Measurements from ENCODE around the gene CHFR. TPM values are rescaled to one million over a fixed set of nuclear protein-coding genes. Genes with fewer than 3 reads are reported as not detected.

The CHFR gene
- total and polyA plus RNA-seq, 9 of the 15 experiments (the other 6 are each of a cell fraction or from before 2014, with no cell fraction given) = 0.61 to 33.9 (median 19.3) TPM

GRCh38 chr12:132828706-132829534 lies 58.5 kb downstream of the CHFR start, which contains the start of gene GOLGA3 (continued):
- TF ChIP-seq SUPT5H (IDR thresholded peaks at IDR 0.05) (no peak), NR4A1 (CRISPR knock-in tag; IDR thresholded peaks at IDR 0.05) (no peak), NR4A1 (tag; IDR thresholded peaks at IDR 0.05) (0 out of 2 replicates have a peak, but pooled peaks have one; percentile 31), MXI1 (IDR thresholded peaks at IDR 0.05; ENCODE audit: low read depth, low read length) (peak; percentile 85; the same call in 1 of the 2 replicates), TGIF2 (CRISPR knock-in tag; IDR thresholded peaks at IDR 0.05) (no peak), ZNF277 (CRISPR knock-in tag; IDR thresholded peaks at IDR 0.05; ENCODE audit: borderline replicate concordance) (no peak), YY1 (IDR thresholded peaks at IDR 0.05; ENCODE audit: borderline replicate concordance in 1 of 3, control insufficient read depth in 1 of 3, extremely low read depth in 1 of 3, insufficient read depth in 3 of 3, insufficient read length in 1 of 3, insufficient replicate concordance in 2 of 3, low read depth in 1 of 3, low read length in 2 of 3) (peak in 1 of 3 experiments; percentile 39), SPI1 (IDR thresholded peaks at IDR 0.05; ENCODE audit: borderline replicate concordance, low read depth, low read length) (0 out of 2 replicates have a peak, but pooled peaks have one; percentile 30), PHB2 (IDR thresholded peaks at IDR 0.05; ENCODE audit: low read depth) (0 out of 2 replicates have a peak, but pooled peaks have one; percentile 16), TSHZ1 (CRISPR knock-in tag; IDR thresholded peaks at IDR 0.05) (no peak), E2F3 (CRISPR knock-in tag; IDR thresholded peaks at IDR 0.05) (0 out of 2 replicates have a peak, but pooled peaks have one; percentile 54), TFAM (CRISPR knock-in tag; conservative IDR thresholded peaks at IDR 0.05) (no peak), CSDE1 (IDR thresholded peaks at IDR 0.05) (no peak), KAT7 (CRISPR knock-in tag; IDR thresholded peaks at IDR 0.05; ENCODE audit: borderline replicate concordance) (0 out of 2 replicates have a peak, but pooled peaks have one; percentile 53), ZNF354B (CRISPR knock-in tag; IDR thresholded peaks at IDR 0.05) (no peak), TCF7 (IDR thresholded peaks at IDR 0.05; ENCODE audit: borderline replicate concordance) (peak; percentile 40; the same call in 1 of the 2 replicates), NFYB (IDR thresholded peaks at IDR 0.05; ENCODE audit: extremely low read depth, insufficient read length) (no peak), CLOCK (CRISPR knock-in tag; IDR thresholded peaks at IDR 0.05; ENCODE audit: borderline replicate concordance) (no peak), XRCC3 (IDR thresholded peaks at IDR 0.05) (no peak), JUNB (CRISPR knock-in tag; conservative IDR thresholded peaks at IDR 0.05) (no peak)

Measured in K562 (cell line).